Tibial nerve (tissue), 4 donors: ENCODE measurements around the gene SLC38A10. TPM values are rescaled to one million over a fixed set of nuclear protein-coding genes. Genes with fewer than 3 reads are reported as not detected.
A peak's percentile ranks its signal among the peaks of the same experiment; 100 is the strongest.

ENCODE experiments used
- DNase-seq, 2 donors: peaks; one replicate each; pipeline ENCODE4 v3.0.0-alpha.2; 2019; ENCODE audit warnings: low spot score in 2 of 2
- H3K27ac ChIP-seq, 4 donors: fragments of 200-600 bp; sonication (generic) in 3 of 4; one replicate each; pipeline ENCODE4 v1.5.1; 2017 to 2019; ENCODE audit warnings: mild to moderate bottlenecking in 1 of 4
- H3K27me3 ChIP-seq, 2 donors: fragments of 200-600 bp; sonication (generic) in 1 of 2; one replicate each; pipeline versions ENCODE4 v1.5.1 to v1.6.0; 2017 to 2019
- H3K36me3 ChIP-seq, 3 donors: fragments of 200-600 bp; sonication (generic); one replicate each; pipeline ENCODE4 v1.5.1; 2018 to 2019
- H3K4me1 ChIP-seq, 4 donors: fragments of 200-600 bp; sonication (generic) in 3 of 4; one replicate each; pipeline ENCODE4 v1.5.1; 2017 to 2019
- H3K4me3 ChIP-seq, 4 donors: fragments of 200-600 bp; sonication (generic) in 3 of 4; one replicate each; pipeline ENCODE4 v1.5.1; 2017 to 2019; ENCODE audit warnings: mild to moderate bottlenecking in 1 of 4, moderate library complexity in 1 of 4
- H3K9me3 ChIP-seq, 4 donors: fragments of 200-600 bp; sonication (generic) in 3 of 4; one replicate each; pipeline ENCODE4 v1.5.1; 2017 to 2019
- CTCF ChIP-seq, 5 experiments: fragments of 200-600 bp in 3 of 5; fragments of 450-650 bp in 2 of 5; sonication (generic) in 3 of 5; IDR thresholded peaks; one replicate each; pipeline ENCODE4 v1.5.1; 2016 to 2019; ENCODE audit warnings: antibody characterized with exemption in 5 of 5, mild to moderate bottlenecking in 3 of 5, moderate library complexity in 2 of 5
- EP300 ChIP-seq, 2 donors: sonication (generic); formaldehyde crosslinking; IDR thresholded peaks; one replicate each; pipeline ENCODE4 v1.6.1; 2017; ENCODE audit warnings: antibody characterized with exemption in 2 of 2, mild to moderate bottlenecking in 1 of 2
- POLR2A ChIP-seq, 2 donors: fragments of 450-650 bp; IDR thresholded peaks; one replicate each; pipeline ENCODE4 v1.6.1; 2017; ENCODE audit warnings: antibody characterized with exemption in 2 of 2, mild to moderate bottlenecking in 2 of 2, moderate library complexity in 2 of 2
- WGBS, 2 donors: methylation state at CpG; one replicate each; pipeline ENCODE4 v1.1.5; 2018; 5-methylcytosine and 5-hydroxymethylcytosine counted together
- total RNA-seq, 4 donors: library from RNA; depleted of rRNA; stranded (reverse); fragments of >200 nt; gene quantifications; one replicate each; pipeline ENCODE4 v1.1.0, GENCODE V29; 2016

The SLC38A10 gene
- total RNA-seq, 4 donors from 2014 or later, result 80.0 to 149 (median 123) TPM

GRCh38 chr17:81336930-81337325, 41.8 kb upstream of the SLC38A10 start:
- WGBS, 2 donors, result 44 to 50% methylated on average over 6 to 8 of the region's 8 CpGs
- Histone ChIP-seq H3K4me3 (no peak overlapping the region), H3K4me1 (peaks cover 0 to 91% (median 51%) of the 10 kb centered on the region in 4 donors), H3K36me3 (no peaks in the 10 kb centered on the region), H3K27ac (peak overlapping the region in 3 of 4 donors; percentile 27 to 99 (median 98)), H3K27me3 (no peaks in the 10 kb centered on the region), H3K9me3 (no peaks in the 10 kb centered on the region)
- TF ChIP-seq POLR2A (IDR thresholded peaks at IDR 0.05) (no peak), CTCF (IDR thresholded peaks at IDR 0.05) (no peak), EP300 (IDR thresholded peaks at IDR 0.05) (no peak)
- DNase-seq, result no peak

GRCh38 chr17:81336296-81336929, 41.3 kb upstream of the SLC38A10 start:
- no peaks in the 10 kb centered on the region for H3K9me3 ChIP-seq
- H3K4me3 ChIP-seq, result no peak overlapping the region
- no peaks in the 10 kb centered on the region for H3K27me3 ChIP-seq
- no peak for DNase-seq
- peak overlapping the region in 3 of 4 donors; percentile 27 to 99 (median 98) for H3K27ac ChIP-seq
- 84 to 90% methylated on average over 6 to 7 of the region's 7 CpGs for whole genome bisulfite sequencing, 2 donors
- no peak for TF ChIP-seq CTCF (IDR thresholded peaks at IDR 0.05)
- no peak for TF ChIP-seq POLR2A (IDR thresholded peaks at IDR 0.05)
- no peak for TF ChIP-seq EP300 (IDR thresholded peaks at IDR 0.05)
- H3K36me3 ChIP-seq, result no peaks in the 10 kb centered on the region
- H3K4me1 ChIP-seq, result peaks cover 0 to 86% (median 51%) of the 10 kb centered on the region in 4 donors

- Histone ChIP-seq H3K4me1 (peaks cover 0 to 85% (median 52%) of the 10 kb centered on the region in 4 donors), H3K36me3 (no peaks in the 10 kb centered on the region), H3K9me3 (no peaks in the 10 kb centered on the region), H3K27me3 (no peaks in the 10 kb centered on the region), H3K4me3 (no peak overlapping the region), H3K27ac (peak overlapping the region in 1 of 4 donors; percentile 5)
- no peak for TF ChIP-seq CTCF (IDR thresholded peaks at IDR 0.05)
- TF ChIP-seq EP300 (IDR thresholded peaks at IDR 0.05), result no peak
- TF ChIP-seq POLR2A (IDR thresholded peaks at IDR 0.05), result no peak
- WGBS, 2 donors, result 77 to 84% methylated on average over 7 to 9 of the region's 9 CpGs
- no peak for DNase-seq
Measured at GRCh38 chr17:81335773-81336157, 40.7 kb upstream of the SLC38A10 start.

GRCh38 chr17:81334987-81335772, 40.1 kb upstream of the SLC38A10 start:
- Histone ChIP-seq H3K4me1 (peaks cover 0 to 85% (median 52%) of the 10 kb centered on the region in 4 donors), H3K27ac (peak overlapping the region in 1 of 4 donors; percentile 34), H3K9me3 (no peaks in the 10 kb centered on the region), H3K4me3 (no peak overlapping the region), H3K36me3 (no peaks in the 10 kb centered on the region), H3K27me3 (no peaks in the 10 kb centered on the region)
- no peak for TF ChIP-seq CTCF (IDR thresholded peaks at IDR 0.05)
- no peak for TF ChIP-seq EP300 (IDR thresholded peaks at IDR 0.05)
- TF ChIP-seq POLR2A (IDR thresholded peaks at IDR 0.05), result no peak
- 68 to 77% methylated on average over 10 to 13 of the region's 14 CpGs for WGBS, 2 donors
- no peak for DNase-seq

- no peak for DNase-seq
- no peaks in the 10 kb centered on the region for H3K36me3 ChIP-seq
- peak overlapping the region in 3 of 4 donors; percentile 23 to 36 (median 34) for H3K27ac ChIP-seq
- no peaks in the 10 kb centered on the region for H3K9me3 ChIP-seq
- no peak for TF ChIP-seq EP300 (IDR thresholded peaks at IDR 0.05)
- TF ChIP-seq CTCF (IDR thresholded peaks at IDR 0.05), result no peak
- no peak overlapping the region for H3K4me3 ChIP-seq
- peaks cover under 1 to 85% (median 53%) of the 10 kb centered on the region in 4 donors for H3K4me1 ChIP-seq
- 51 to 57% methylated on average over 10 to 12 of the region's 12 CpGs for WGBS, 2 donors
- no peaks in the 10 kb centered on the region for H3K27me3 ChIP-seq
Measured at GRCh38 chr17:81334391-81334901, 39.3 kb upstream of the SLC38A10 start.
